ENCODE data around the gene POLD2.

DNA sequence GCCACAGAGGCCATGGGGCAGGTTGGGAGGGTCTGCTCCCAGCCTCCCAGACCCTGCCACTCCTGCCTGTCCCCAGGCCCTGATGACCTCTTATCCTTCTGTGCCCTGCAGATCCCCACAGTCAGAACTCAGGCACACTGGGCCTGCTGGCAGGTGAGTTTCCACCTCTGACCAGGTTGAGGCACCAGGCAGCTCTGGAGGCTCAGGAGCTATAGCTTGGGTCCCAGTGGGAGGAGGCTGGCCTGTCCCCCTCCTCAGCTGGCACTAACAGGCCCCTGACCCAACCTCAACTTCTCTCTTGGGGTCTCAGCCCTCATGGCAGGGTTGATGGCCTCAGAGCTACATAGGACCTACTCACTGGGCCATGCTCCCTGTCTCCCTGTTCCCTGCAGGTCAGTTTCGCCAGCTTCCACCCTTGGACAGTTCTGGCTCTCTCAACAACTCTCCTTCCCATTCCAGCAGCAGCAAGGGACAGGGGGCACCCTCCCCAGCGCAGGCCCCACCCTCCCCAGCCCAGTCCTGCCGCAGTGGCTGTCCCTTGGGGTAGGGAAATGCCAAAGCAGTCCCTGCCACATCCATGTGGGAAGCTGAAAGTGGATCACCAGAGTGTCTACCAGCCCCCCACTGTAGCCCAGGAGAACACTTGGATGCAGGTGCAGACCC, 21.9 kb downstream of the POLD2 start:
- TF ChIP-seq RAD21 (IDR thresholded peaks at IDR 0.05 in 1 of 2, conservative IDR thresholded peaks at IDR 0.05 in 1 of 2; ENCODE audit: low read depth in 2 of 2, low read length in 2 of 2) (no peak), CBX5 (IDR thresholded peaks at IDR 0.05; ENCODE audit: low read depth, low read length) (no peak), SP1 (IDR thresholded peaks at IDR 0.05; ENCODE audit: low read depth, low read length) (no peak), POLR2AphosphoS5 (IDR thresholded peaks at IDR 0.05; ENCODE audit: low read depth, low read length) (no peak), CTCF (IDR thresholded peaks at IDR 0.05; ENCODE audit: control extremely low read depth in 1 of 3, insufficient read depth in 1 of 3, low read depth in 1 of 3, low read length in 3 of 3) (no peak), EP300 (IDR thresholded peaks at IDR 0.05; ENCODE audit: borderline replicate concordance in 1 of 2, low read depth in 2 of 2, low read length in 2 of 2) (no peak)

Data from H1 (cell line).